ENCODE results near the gene RGS3.
"Not testable (repeated sequence)": the region's sequence is repeated elsewhere in the genome, so short reads cannot be mapped to it uniquely, and the experiment has no call there.

The RGS3 gene

GRCh38 chr9:113488071-113488470 lies 24.5 kb downstream of the RGS3 start:
- DNase-seq = no peak

- DNase-seq = no peak
These were observed 25.0 kb downstream of the RGS3 start for GRCh38 chr9:113488490-113488889.

- not testable (repeated sequence) for DNase-seq
These were observed 27.6 kb downstream of the RGS3 start for GRCh38 chr9:113491147-113491546.

- no peak for DNase-seq
These were observed 29.0 kb downstream of the RGS3 start for GRCh38 chr9:113492343-113493202.

- no peak for DNase-seq
These were observed 29.6 kb downstream of the RGS3 start for GRCh38 chr9:113493203-113493520.

GRCh38 chr9:113495526-113495925 lies 32.0 kb downstream of the RGS3 start:
- DNase-seq = no peak

- DNase-seq = no peak
These were observed 33.5 kb downstream of the RGS3 start for GRCh38 chr9:113497051-113497450.

GRCh38 chr9:113499153-113499875 lies 35.8 kb downstream of the RGS3 start:
- DNase-seq = no peak

- no peak for DNase-seq
These were observed 36.5 kb downstream of the RGS3 start for GRCh38 chr9:113499876-113500497.

GRCh38 chr9:113501129-113501686 lies 37.7 kb downstream of the RGS3 start:
- no peak for DNase-seq

- no peak for DNase-seq
These were observed 38.3 kb downstream of the RGS3 start for GRCh38 chr9:113501852-113502251.

GRCh38 chr9:113502427-113503034 lies 39.0 kb downstream of the RGS3 start:
- no peak for DNase-seq

GRCh38 chr9:113503131-113503541 lies 39.6 kb downstream of the RGS3 start:
- no peak for DNase-seq

GRCh38 chr9:113503613-113504211 lies 40.2 kb downstream of the RGS3 start:
- DNase-seq = no peak

- DNase-seq = no peak
These were observed 41.4 kb downstream of the RGS3 start for GRCh38 chr9:113504725-113505590.

GRCh38 chr9:113506090-113506589 lies 42.6 kb downstream of the RGS3 start:
- DNase-seq = peak in 7 of 51 donors; percentile 4 to 37 (median 17)

GRCh38 chr9:113507256-113507655 lies 43.7 kb downstream of the RGS3 start:
- DNase-seq = no peak

GRCh38 chr9:113508111-113508749 lies 44.7 kb downstream of the RGS3 start:
- DNase-seq = no peak

GRCh38 chr9:113509463-113509862 lies 45.9 kb downstream of the RGS3 start:
- DNase-seq = no peak

Measured in hypothalamus (tissue), 51 donors.